ENCODE measurements around the gene KRT74. TPM values are rescaled to one million over a fixed set of nuclear protein-coding genes. Genes with fewer than 3 reads are reported as not detected.

Gene KRT74
- total RNA-seq, 4 donors from 2014 or later = not detected

GRCh38 chr12:52542785-52543318 lies 30.8 kb downstream of the KRT74 start:
- Histone ChIP-seq H3K36me3 (no peaks in the 10 kb centered on the region), H3K9me3 (no peaks in the 10 kb centered on the region), H3K4me3 (no peak overlapping the region), H3K27ac (no peak overlapping the region), H3K27me3 (no peaks in the 10 kb centered on the region), H3K4me1 (no peaks in the 10 kb centered on the region)
- TF ChIP-seq POLR2A (IDR thresholded peaks at IDR 0.05) (no peak), CTCF (IDR thresholded peaks at IDR 0.05 in 4 of 5, conservative IDR thresholded peaks at IDR 0.05 in 1 of 5) (no peak)
- ATAC-seq = no peak
- intact Hi-C loops (cut with DNase I; ENCODE audit: low total_unique reads) (no loop called here), in situ Hi-C loops (cut with MboI; ENCODE audit: low sequenced_read_pairs in 4 of 4) (no loop called here)
- no peak for DNase-seq

- Histone ChIP-seq H3K36me3 (no peaks in the 10 kb centered on the region), H3K27me3 (no peaks in the 10 kb centered on the region), H3K4me3 (no peak overlapping the region), H3K9me3 (no peaks in the 10 kb centered on the region), H3K27ac (no peak overlapping the region), H3K4me1 (no peaks in the 10 kb centered on the region)
- intact Hi-C loops (cut with DNase I; ENCODE audit: low total_unique reads) = no loop called here
- TF ChIP-seq POLR2A (IDR thresholded peaks at IDR 0.05) (no peak), CTCF (IDR thresholded peaks at IDR 0.05 in 4 of 5, conservative IDR thresholded peaks at IDR 0.05 in 1 of 5) (no peak)
- no peak for ATAC-seq
- in situ Hi-C loops (cut with MboI; ENCODE audit: low sequenced_read_pairs in 4 of 4) = no loop called here
- DNase-seq = no peak
Measured at GRCh38 chr12:52542157-52542556, 31.5 kb downstream of the KRT74 start.

- Histone ChIP-seq H3K4me3 (no peak overlapping the region), H3K27me3 (no peaks in the 10 kb centered on the region), H3K9me3 (no peaks in the 10 kb centered on the region), H3K27ac (no peak overlapping the region), H3K4me1 (no peaks in the 10 kb centered on the region), H3K36me3 (no peaks in the 10 kb centered on the region)
- DNase-seq (no peak), ATAC-seq (no peak)
- intact Hi-C loops (cut with DNase I; ENCODE audit: low total_unique reads) = no loop called here
- in situ Hi-C loops (cut with MboI; ENCODE audit: low sequenced_read_pairs in 4 of 4) = no loop called here
- TF ChIP-seq CTCF (IDR thresholded peaks at IDR 0.05 in 4 of 5, conservative IDR thresholded peaks at IDR 0.05 in 1 of 5) (no peak), POLR2A (IDR thresholded peaks at IDR 0.05) (no peak)
Measured at GRCh38 chr12:52541709-52542108, 31.9 kb downstream of the KRT74 start.

GRCh38 chr12:52540531-52540930 lies 33.1 kb downstream of the KRT74 start:
- H3K4me3 ChIP-seq = no peak overlapping the region
- no peaks in the 10 kb centered on the region for H3K36me3 ChIP-seq
- TF ChIP-seq POLR2A (IDR thresholded peaks at IDR 0.05) = no peak
- no peak for TF ChIP-seq CTCF (IDR thresholded peaks at IDR 0.05 in 4 of 5, conservative IDR thresholded peaks at IDR 0.05 in 1 of 5)
- intact Hi-C loops (cut with DNase I; ENCODE audit: low total_unique reads) = no loop called here
- ATAC-seq (no peak), DNase-seq (no peak)
- H3K9me3 ChIP-seq = no peaks in the 10 kb centered on the region
- in situ Hi-C loops (cut with MboI; ENCODE audit: low sequenced_read_pairs in 4 of 4) = no loop called here
- no peaks in the 10 kb centered on the region for H3K4me1 ChIP-seq
- no peak overlapping the region for H3K27ac ChIP-seq
- no peaks in the 10 kb centered on the region for H3K27me3 ChIP-seq

GRCh38 chr12:52539821-52540173 lies 33.8 kb downstream of the KRT74 start:
- no peak for TF ChIP-seq CTCF (IDR thresholded peaks at IDR 0.05 in 4 of 5, conservative IDR thresholded peaks at IDR 0.05 in 1 of 5)
- TF ChIP-seq POLR2A (IDR thresholded peaks at IDR 0.05) = no peak
- Histone ChIP-seq H3K4me3 (no peak overlapping the region), H3K27me3 (no peaks in the 10 kb centered on the region), H3K36me3 (no peaks in the 10 kb centered on the region), H3K9me3 (no peaks in the 10 kb centered on the region), H3K4me1 (no peaks in the 10 kb centered on the region), H3K27ac (no peak overlapping the region)
- ATAC-seq = no peak
- DNase-seq = no peak
- intact Hi-C loops (cut with DNase I; ENCODE audit: low total_unique reads) (no loop called here), in situ Hi-C loops (cut with MboI; ENCODE audit: low sequenced_read_pairs in 4 of 4) (no loop called here)
